ENCODE data around the gene LSM7. TPM values are rescaled to one million over a fixed set of nuclear protein-coding genes. Genes with fewer than 3 reads are reported as not detected.

The LSM7 gene
- total RNA-seq, 1 donor, result 111 TPM

- Histone ChIP-seq H3K27me3 (ENCODE audit: insufficient read depth, low read length) (no peaks in the 10 kb centered on the region), H3K9me3 (ENCODE audit: low read depth, low read length) (no peaks in the 10 kb centered on the region), H3K4me3 (ENCODE audit: low read length) (no peak overlapping the region), H3K4me1 (ENCODE audit: insufficient read depth, low read length) (peaks cover 21% of the 10 kb centered on the region)
These were observed 8.3 kb upstream of the LSM7 start for GRCh38 chr19:2336528-2337328.

GRCh38 chr19:2335848-2336247, 7.5 kb upstream of the LSM7 start:
- Histone ChIP-seq H3K4me1 (ENCODE audit: insufficient read depth, low read length) (peaks cover 30% of the 10 kb centered on the region), H3K4me3 (ENCODE audit: low read length) (no peak overlapping the region), H3K27me3 (ENCODE audit: insufficient read depth, low read length) (no peaks in the 10 kb centered on the region), H3K9me3 (ENCODE audit: low read depth, low read length) (no peaks in the 10 kb centered on the region)

DNA sequence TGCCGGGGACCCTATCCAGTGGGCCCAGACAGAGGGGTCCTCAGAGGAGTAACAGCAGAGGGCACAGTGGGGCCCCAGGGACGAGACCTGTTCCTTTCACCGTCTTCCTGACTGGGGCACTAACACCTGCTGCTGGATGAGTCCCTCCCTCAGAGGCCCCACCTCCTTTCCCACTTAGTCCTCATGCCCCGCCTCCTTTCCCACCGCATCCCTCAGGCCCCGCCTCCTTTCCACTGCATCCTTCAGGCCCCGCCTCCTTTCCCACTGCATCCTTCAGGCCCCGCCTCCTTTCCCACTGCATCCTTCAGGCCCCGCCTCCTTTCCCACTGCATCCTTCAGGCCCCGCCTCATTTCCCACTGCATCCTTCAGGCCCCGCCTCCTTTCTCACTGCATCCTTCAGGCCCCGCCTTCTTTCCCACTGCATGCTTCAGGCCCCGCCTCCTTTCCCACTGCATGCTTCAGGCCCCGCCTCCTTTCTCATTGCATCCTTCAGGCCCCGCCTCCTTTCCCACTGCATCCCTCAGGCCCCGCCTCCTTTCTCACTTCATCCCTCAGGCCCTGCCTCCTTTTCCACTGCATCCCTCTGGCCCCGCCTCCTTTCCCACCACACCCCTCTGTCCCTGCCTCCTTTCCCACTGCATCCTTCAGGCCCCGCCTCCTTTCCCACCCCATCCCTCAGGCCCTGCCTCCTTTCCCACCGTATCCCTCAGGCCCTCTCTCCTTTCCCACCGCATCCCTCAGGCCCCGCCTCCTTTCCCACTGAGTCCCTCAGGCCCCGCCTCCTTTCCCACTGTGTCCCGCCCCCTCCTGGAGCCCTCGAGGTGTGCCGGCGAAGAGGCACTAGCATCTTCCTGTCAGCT, 6.8 kb upstream of the LSM7 start:
- Histone ChIP-seq H3K9me3 (ENCODE audit: low read depth, low read length) (no peaks in the 10 kb centered on the region), H3K4me1 (ENCODE audit: insufficient read depth, low read length) (peaks cover 35% of the 10 kb centered on the region), H3K27me3 (ENCODE audit: insufficient read depth, low read length) (no peaks in the 10 kb centered on the region), H3K4me3 (ENCODE audit: low read length) (no peak overlapping the region)

GRCh38 chr19:2334426-2334825, 6.0 kb upstream of the LSM7 start:
- Histone ChIP-seq H3K9me3 (ENCODE audit: low read depth, low read length) (no peaks in the 10 kb centered on the region), H3K4me3 (ENCODE audit: low read length) (no peak overlapping the region), H3K4me1 (ENCODE audit: insufficient read depth, low read length) (peaks cover 40% of the 10 kb centered on the region)

GRCh38 chr19:2333807-2334211, 5.4 kb upstream of the LSM7 start:
- H3K9me3 ChIP-seq (ENCODE audit: low read depth, low read length), result no peaks in the 10 kb centered on the region
- no peaks in the 10 kb centered on the region for H3K27me3 ChIP-seq (ENCODE audit: insufficient read depth, low read length)
- peaks cover 46% of the 10 kb centered on the region for H3K4me1 ChIP-seq (ENCODE audit: insufficient read depth, low read length)
- H3K4me3 ChIP-seq (ENCODE audit: low read length), result no peak overlapping the region

More at GRCh38 chr19:2334426-2334825, 6.0 kb upstream of the LSM7 start:
- H3K27me3 ChIP-seq (ENCODE audit: insufficient read depth, low read length), result no peaks in the 10 kb centered on the region

DNA sequence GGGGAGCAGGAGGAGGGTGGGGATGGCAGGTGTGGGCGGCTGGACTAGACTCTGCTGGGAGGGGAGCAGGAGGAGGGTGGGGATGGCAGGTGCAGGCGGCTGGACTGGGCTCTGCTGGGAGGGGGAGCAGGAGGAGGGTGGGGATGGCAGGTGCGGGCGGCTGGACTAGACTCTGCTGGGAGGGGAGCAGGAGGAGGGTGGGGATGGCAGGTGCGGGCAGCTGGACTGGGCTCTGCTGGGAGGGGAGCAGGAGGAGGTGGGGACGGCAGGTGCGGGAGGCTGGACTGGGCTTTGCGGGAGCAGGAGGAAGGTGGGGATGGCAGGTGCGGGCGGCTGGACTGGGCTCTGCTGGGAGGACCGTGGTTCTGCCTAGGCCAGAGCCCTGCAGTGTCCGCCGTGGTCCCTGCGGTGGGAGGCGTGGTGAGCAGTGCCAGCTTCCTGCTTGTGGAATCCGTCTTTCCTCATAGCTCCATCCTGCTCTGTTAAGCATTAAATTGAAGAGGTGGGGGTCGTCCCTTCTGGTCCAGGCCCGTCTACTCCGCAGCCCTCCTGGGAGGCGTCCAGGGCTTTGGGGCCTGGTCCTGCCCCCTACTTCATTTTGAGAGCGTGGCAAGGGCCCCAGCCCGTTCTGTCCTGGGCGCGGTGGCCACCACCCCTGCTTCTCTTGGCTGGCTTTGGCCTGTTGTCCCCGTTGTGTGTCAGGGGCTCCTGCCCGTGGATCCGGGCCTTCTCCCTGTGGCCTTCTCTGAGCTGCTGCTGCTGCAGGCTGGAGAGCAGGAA, 4.8 kb upstream of the LSM7 start:
- Histone ChIP-seq H3K4me1 (ENCODE audit: insufficient read depth, low read length) (peaks cover 48% of the 10 kb centered on the region), H3K9me3 (ENCODE audit: low read depth, low read length) (no peaks in the 10 kb centered on the region), H3K4me3 (ENCODE audit: low read length) (no peak overlapping the region), H3K27me3 (ENCODE audit: insufficient read depth, low read length) (no peaks in the 10 kb centered on the region)

DNA sequence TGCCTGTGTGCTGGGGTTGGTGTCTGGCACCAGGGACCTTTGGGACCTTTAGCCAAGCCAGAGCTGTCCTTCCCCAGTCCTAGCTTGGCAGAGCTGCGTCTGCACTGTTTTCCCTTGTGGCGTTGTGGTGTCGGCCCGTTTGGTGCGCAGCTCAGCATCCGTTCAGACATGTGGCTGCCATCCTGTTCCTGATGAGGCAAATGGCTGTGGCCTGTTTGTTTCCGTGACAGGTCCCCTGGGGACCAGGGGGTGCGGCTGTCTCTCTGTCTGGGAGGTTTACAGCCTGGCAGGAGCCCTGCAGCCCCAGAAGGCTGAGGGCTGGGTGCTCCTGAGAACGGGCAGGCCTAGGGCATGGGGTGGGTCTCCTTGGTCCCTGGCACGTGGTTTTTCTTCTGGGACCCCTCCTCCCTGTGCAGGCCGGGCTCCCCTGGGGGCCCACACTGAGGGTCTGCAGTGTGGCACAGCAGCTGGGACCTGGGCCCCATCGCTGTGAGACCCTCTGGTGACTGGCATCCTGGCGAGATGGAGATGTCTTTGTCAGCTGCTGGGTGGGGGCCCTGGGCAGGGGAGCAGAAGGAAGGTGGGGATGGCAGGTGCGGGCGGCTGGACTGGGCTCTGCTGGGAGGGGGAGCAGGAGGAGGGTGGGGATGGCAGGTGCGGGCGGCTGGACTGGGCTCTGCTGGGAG, 4.1 kb upstream of the LSM7 start:
- no peak overlapping the region for H3K4me3 ChIP-seq (ENCODE audit: low read length)
- H3K9me3 ChIP-seq (ENCODE audit: low read depth, low read length), result no peaks in the 10 kb centered on the region
- peaks cover 54% of the 10 kb centered on the region for H3K4me1 ChIP-seq (ENCODE audit: insufficient read depth, low read length)
- no peaks in the 10 kb centered on the region for H3K27me3 ChIP-seq (ENCODE audit: insufficient read depth, low read length)

DNA sequence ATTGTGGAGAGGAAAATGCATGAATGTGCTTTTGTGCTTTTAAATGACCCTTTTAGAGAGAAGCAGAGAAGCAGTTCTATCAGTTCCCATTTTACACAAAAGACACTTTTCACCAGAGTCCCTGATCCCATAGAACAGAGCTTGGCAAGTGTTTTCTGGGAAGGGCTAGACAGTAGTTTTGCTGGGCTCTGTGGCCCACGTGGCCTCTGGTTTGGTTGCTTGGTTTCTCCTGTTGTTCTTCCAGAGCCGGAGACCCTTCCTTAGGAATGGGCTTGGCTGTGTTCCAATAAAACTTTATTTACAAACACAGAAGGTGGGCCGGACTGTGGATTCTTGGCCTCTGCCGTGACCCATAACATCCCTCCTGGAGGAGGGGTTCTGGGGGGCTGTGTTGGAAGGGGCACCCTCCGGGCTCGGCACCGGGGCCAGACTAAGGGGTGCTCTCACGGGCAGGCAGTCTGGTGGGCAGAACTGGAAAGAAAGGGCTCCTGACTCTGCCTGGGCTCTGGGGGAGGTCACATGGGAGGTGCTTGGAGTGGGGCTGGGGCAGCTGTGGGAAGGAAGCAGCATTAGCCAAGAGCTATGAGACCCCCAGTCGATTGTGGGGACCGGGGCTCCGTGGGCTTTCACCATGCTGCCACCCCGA, 3.3 kb upstream of the LSM7 start:
- Histone ChIP-seq H3K4me3 (ENCODE audit: low read length) (no peak overlapping the region), H3K9me3 (ENCODE audit: low read depth, low read length) (no peaks in the 10 kb centered on the region), H3K27me3 (ENCODE audit: insufficient read depth, low read length) (no peaks in the 10 kb centered on the region), H3K4me1 (ENCODE audit: insufficient read depth, low read length) (peaks cover 61% of the 10 kb centered on the region)

DNA sequence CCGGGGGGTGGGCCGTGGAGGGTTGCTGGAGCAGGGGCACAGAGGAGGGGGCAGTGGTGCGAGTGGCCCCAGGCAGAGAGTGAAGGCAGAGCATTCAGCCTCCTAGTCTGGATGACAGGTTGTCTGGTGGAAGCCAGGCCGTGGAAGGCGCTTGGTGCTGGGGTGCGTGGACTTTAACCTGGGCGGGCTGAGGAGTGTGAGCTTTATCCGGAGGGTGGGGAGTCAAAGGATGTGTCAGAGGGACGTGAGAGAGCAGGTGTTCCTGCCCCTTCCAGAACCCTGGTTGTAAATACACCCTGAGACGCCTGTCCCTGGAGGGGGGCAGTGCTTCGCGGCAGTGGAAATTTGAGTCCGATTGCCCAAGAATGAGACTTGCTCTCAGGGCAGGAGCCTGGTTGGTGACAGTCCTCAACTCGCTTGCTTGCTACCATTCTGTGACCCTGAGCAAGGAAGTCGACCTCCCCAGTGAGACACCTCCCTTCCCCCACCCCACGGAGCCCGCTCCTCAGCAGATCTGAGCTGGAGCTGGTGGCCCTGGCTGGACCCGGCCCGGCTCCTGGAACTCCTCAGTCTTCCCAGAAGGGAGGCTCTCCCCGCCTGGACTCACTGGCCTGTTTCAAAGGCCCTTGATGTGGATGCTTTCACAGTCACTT, 2.4 kb upstream of the LSM7 start:
- Histone ChIP-seq H3K4me3 (ENCODE audit: low read length) (no peak overlapping the region), H3K27me3 (ENCODE audit: insufficient read depth, low read length) (no peaks in the 10 kb centered on the region), H3K4me1 (ENCODE audit: insufficient read depth, low read length) (peaks cover 71% of the 10 kb centered on the region), H3K9me3 (ENCODE audit: low read depth, low read length) (no peaks in the 10 kb centered on the region)

DNA sequence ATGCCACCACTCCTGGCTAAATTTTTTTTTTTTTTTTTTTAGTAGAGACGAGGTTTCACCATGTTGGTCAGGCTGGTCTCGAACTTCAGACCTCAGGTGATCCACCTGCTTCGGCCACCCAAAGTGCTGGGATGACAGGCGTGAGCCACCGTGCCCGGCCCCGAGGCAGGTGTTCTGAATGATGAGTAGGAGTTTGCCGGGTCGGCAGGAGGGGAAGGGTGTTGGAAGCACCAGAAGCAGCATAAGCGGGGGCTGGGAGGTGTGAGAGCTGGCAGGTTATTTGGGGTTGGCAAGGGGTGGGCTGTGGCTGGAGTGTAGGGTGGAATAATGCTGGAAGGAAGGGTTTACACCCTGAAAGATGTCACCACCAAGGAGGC, 1.9 kb upstream of the LSM7 start:
- Histone ChIP-seq H3K4me1 (ENCODE audit: insufficient read depth, low read length) (peaks cover 76% of the 10 kb centered on the region), H3K27me3 (ENCODE audit: insufficient read depth, low read length) (no peaks in the 10 kb centered on the region), H3K4me3 (ENCODE audit: low read length) (no peak overlapping the region), H3K9me3 (ENCODE audit: low read depth, low read length) (no peaks in the 10 kb centered on the region)

DNA sequence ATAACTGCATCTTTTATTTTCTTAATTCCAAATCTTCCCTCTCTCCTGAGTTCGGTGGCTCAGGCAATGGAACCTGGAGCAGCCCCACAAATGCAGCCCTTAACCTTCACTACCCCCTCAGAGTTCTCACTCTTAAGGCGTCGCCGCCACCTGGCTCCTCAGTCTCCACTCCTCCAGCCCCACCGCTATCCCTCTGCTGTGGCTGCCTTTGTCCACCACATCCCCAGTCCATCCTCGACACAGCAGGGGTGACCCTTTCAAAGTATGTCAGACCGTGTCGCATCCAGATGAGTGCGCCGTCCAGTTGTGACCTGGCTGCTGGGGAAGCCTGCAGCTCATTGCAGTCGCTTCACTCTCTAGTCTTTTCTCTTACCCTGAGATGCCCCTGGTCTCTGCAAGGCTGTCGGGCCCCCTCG, 1.1 kb upstream of the LSM7 start:
- no peaks in the 10 kb centered on the region for H3K27me3 ChIP-seq (ENCODE audit: insufficient read depth, low read length)
- H3K9me3 ChIP-seq (ENCODE audit: low read depth, low read length), result no peaks in the 10 kb centered on the region
- no peak overlapping the region for H3K4me3 ChIP-seq (ENCODE audit: low read length)
- peaks cover 84% of the 10 kb centered on the region for H3K4me1 ChIP-seq (ENCODE audit: insufficient read depth, low read length)

DNA sequence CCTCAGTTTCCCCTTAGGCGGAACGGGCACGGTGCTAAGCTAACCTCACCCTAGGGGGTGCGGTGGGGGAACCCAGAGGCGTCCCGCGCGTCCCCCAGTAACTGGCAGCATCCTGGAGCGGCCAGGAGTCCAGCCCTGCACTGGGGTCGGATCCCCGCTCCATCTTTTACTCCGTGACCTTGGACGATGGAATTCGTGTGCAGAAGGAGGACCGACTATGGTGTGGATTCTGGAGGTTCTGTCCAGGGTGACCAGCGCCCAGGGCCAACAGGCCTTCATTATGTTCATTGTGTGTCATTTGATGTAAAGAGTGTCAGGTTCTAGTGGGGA, 728 bp upstream of the LSM7 start:
- Histone ChIP-seq H3K27me3 (ENCODE audit: insufficient read depth, low read length) (no peaks in the 10 kb centered on the region), H3K4me3 (ENCODE audit: low read length) (peak overlapping the region; percentile 90), H3K4me1 (ENCODE audit: insufficient read depth, low read length) (peaks cover 87% of the 10 kb centered on the region), H3K9me3 (ENCODE audit: low read depth, low read length) (no peaks in the 10 kb centered on the region)

DNA sequence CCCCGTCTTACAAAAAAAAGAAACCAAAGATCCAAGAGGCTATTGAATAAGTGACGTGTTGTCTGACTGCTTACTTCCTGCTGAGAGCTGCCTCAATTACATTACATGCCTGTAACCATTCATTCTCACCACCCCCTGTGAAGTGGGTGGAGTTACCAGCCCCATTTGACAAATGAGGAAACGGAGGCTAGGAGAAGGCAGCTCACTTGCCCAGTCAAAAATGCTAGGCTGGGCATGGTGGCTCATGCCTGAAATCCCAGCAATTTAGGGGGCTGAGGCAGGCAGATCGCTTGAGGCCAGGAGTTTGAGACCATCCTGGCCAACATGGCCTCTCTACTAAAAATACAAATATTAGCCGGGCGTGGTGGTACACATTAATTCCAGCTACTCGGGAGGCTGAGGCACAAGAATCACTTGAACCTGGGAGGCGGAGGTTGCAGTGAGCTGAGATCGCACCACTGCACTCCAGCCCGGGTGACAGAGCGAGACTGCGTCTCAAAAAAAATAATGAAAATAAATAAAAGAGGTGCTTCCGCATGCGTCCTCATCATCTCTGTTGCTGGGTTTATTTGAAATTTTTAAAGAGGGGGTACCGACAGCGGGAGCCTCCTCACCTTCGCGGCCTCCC, 499 bp downstream of the LSM7 start:
- Histone ChIP-seq H3K4me3 (ENCODE audit: low read length) (peak overlapping the region; percentile 90), H3K4me1 (ENCODE audit: insufficient read depth, low read length) (peaks cover 77% of the 10 kb centered on the region), H3K27me3 (ENCODE audit: insufficient read depth, low read length) (no peaks in the 10 kb centered on the region), H3K9me3 (ENCODE audit: low read depth, low read length) (no peaks in the 10 kb centered on the region)

All from mononuclear cell (primary cell).